ENCODE results near the gene CPEB4.
A peak's percentile ranks its signal among the peaks of the same experiment; 100 is the strongest.

CPEB4 gene

DNA sequence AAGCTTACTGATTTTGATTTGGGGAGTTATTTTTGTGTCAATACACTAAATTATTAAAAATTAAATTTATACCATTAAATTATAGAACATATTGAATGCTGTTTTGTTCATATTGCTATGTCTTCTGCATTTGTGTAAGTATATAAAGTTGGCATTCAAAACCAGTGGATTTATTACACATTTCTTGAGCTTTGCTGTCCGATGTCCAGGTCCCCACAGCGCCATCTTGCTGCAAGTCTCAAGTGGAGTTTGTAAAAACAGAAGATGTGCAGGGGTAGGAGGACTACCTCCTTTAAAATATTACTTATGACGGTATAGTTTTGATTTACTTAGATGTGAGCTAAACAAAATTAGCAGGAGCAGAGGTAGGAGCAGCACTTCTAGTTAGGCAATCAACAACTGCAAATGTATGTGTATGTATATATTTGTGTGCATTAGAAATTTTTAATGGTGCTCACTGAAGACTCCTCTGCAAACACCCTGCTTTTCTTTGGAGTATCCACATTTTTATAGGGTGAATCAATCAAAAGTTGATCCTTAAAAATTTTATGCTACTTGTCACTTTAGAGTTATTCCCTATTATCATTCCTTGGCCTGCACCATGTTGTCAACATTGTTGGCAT lies 37.4 kb downstream of the CPEB4 start:
- peak overlapping the region in 2 of 21 experiments; percentile 25 to 31 for H3K27ac ChIP-seq

DNA sequence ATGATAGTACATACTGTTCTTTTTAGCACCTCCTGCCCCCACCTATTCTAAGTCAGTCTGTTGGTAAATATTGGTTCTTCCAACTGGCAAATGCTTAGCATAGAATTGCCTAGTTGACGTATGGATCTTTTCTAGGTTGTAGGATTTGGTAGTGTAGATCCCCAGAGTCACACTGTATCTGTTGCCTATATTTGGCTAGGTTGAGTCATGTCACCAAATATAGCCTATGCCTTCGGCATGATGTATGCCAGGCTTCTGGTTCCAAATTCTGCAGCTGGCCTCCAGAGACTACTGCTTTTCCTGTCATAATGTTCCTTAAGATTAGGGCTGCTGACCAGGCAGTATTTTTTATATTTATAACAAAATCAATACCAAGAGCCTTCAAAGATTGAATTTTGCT lies 38.2 kb downstream of the CPEB4 start:
- Histone ChIP-seq H3K27ac (peak overlapping the region in 1 of 21 experiments; percentile 14), H3K4me3 (no peak overlapping the region)

More for the DNA sequence above, 37.4 kb downstream of the CPEB4 start:
- no peak overlapping the region for H3K4me3 ChIP-seq

DNA sequence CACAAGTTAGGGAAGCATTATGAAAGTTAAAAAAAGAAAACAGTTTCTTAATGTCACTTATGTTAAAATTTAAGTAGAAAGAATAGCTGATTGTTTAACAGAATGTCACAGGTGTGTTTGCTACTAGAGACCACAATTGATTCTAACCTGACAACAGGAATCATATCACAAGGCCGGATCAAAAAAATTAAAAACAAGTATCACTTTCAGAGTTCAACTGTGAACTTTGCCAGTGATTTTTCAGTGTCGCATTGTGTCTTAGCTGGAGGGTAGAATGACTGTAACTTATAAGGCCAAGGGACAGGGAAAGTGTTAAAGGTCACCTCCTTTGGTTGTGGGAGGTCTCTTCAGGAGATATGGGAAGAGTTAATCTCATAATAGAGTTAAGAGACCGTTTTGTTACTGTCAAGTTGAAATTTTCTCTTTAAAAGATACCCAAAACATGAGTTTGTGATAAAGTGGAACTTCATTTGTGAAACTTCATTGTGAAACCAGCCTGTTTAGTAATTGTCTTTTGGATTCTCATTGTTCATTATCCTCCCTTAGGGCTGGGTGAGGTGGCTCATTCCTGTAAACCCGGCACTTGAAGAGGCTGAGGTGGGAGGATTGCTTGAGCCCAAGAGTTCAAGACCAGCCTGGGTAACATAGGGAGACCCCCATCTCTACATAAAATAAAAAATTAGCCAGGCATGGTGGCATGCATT lies 40.9 kb downstream of the CPEB4 start:
- Histone ChIP-seq H3K4me3 (no peak overlapping the region), H3K27ac (peak overlapping the region in 1 of 21 experiments; percentile 47)

DNA sequence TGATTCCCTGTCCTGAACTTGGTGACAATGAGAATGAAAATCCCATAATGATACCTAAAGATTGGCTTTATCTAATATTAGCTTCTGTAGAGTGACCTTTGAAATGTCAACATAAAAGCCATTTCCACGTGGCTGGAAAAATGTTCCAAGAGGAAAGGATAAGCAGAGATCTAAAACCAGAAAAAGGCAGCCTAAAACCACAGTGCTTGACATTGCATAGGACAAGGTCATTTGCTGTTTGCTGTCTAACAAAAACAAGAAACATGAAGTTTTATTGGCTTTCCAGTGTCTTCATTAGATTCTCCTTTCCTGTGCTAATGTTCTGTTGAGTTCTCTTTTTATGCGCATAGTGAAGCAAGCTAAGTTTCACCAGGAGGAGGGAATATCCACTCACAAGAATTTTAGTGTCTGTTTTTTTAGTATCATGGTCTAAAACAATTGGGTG lies 44.6 kb downstream of the CPEB4 start:
- no peak overlapping the region for H3K4me3 ChIP-seq
- no peak overlapping the region for H3K27ac ChIP-seq

DNA sequence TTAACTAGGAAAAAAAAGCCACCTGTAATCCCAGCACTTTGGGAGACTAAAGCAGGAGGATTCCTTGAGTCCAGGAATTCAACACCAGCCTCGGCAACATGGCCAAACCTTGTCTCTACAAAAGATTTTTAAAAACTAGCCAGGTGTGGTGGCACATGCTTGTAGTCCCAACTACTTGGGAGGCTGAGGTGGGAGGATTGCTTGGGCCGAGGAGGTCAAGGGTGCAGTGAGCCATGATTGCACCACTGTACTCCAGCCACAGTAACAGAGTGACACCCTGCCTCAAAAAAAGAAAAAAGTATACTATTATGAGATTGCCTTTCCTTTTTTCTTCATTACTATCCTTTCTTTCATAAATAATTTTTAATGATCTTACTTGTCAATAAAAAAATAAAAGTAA lies 45.8 kb downstream of the CPEB4 start:
- no peak overlapping the region for H3K4me3 ChIP-seq
- H3K27ac ChIP-seq, result no peak overlapping the region

DNA sequence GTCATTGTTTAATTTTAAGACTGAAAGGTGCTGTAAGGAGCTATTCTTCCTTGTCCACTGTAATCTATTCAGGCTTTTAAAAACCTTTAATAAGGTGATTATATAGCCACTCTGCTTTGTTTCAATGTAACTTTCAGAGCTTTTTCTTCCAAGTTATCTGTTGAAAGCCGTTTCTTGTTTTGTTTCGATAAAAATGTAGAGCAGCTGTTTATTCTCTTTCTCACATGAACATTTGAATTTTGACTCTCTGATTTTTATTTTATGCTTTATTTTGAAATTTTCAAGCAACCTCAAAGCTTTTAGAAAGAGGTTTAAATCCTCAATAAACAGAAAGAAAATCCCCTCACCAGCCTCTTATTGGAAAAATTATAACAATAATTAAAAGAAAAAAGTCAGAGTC lies 47.2 kb downstream of the CPEB4 start:
- no peak overlapping the region for H3K27ac ChIP-seq
- no peak overlapping the region for H3K4me3 ChIP-seq

DNA sequence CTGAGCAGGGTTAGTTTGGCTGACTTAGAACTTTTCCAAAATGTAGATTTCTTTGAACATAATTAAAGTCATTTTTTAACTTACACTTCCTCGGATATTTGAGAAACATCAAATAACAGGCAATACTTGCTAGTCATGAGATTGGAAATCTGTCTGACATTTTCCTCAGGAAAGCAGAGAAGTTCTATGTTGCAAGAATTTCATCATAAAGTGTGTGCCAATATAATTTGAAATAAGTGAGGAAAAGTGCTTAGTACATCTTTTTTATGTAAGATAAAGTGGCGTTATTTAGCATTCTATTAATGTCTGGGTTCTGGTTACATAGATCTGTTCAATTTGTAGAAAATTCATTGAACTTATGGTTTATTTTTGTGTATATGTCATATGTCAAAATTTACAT lies 52.1 kb downstream of the CPEB4 start:
- Histone ChIP-seq H3K4me3 (no peak overlapping the region), H3K27ac (no peak overlapping the region)

DNA sequence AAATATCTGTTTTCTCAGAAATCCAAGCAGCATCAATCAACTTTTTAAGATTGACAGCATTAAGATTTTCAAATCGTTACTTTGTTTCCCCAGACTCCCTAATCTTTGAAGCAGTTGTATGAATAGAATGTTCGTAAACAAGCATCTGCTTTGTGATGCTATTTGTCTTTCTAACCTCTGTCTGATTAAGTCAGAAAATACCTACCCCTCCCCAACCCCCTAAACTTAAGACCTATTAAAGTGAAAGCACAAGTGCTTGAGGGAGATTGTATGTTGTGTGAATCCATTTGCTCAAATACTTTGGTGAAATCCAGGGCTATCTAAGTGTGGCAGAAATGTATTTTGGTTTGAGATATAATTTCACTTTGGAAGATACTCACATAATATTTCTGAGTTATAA lies 53.0 kb downstream of the CPEB4 start:
- H3K4me3 ChIP-seq, result no peak overlapping the region
- H3K27ac ChIP-seq, result peak overlapping the region in 2 of 21 experiments; percentile 11 to 14

DNA sequence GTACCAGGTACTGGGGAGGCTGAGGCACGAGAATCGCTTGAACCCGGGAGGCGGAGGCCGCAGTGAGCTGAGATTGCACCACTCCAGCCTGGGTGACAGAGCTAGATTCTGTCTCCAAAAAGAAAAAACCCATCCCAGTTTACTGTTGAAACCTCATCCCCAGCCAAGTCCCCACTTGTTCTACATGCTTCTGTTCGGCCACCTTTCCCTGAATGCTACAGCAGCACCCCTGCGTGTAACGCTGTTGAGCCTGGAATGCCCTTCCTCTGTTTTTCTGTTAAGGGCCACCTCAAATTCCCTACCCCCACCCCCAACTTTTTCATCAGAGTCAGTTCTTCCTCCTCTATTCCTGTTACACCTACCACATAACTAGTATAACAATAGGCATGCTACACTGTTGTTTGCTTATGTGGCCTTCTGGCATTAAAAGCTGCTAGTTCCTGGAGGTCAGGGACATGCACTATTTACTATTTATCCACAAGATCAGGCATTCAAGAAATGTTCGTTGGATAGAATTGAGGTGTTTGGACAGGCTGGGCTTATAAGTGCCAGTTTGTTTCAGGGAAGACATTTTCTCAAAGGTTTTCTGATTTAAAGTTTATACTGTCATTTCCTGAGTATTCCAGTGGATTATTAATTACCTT lies 53.7 kb downstream of the CPEB4 start:
- peak overlapping the region in 3 of 21 experiments; percentile 9 to 17 (median 11) for H3K27ac ChIP-seq
- no peak overlapping the region for H3K4me3 ChIP-seq

DNA sequence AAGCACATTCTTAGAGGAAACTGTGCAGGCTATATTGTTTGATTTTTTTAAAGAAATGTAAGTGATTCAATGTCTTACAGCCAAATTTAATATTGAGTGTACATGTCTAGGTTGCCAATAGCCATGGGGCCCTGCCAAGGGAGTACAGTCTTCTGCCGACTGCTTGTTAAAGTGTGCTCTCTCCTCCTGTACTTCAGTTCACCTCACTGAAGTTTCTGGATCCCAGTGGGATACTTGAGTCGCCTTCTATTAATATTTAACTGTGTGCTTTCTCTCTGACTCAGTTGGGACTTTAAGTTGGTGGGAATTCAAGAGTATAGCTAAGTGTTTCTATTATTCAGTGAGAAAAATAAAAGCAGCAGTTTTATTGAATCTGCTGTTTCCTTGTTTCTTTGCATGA lies 56.4 kb downstream of the CPEB4 start:
- Histone ChIP-seq H3K4me3 (no peak overlapping the region), H3K27ac (no peak overlapping the region)

DNA sequence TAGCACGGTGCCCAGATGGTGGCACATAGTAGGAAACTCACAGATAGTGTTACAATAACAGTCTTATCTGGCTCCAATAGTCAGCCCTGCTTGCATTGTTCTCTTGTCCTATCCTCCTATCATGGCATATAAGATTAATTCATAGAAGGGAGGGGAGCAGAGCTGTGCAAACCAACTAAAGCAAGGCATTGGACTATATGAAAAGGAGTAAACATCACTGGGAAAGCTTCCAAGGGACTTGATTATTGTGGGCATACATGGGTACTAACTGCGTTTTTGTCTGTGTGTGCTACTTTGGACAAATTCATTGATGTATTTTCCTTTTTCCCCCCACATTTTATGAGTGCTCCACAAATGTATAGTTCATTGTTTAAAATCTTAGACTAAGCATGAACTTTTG lies 57.0 kb downstream of the CPEB4 start:
- H3K27ac ChIP-seq, result no peak overlapping the region
- H3K4me3 ChIP-seq, result no peak overlapping the region

DNA sequence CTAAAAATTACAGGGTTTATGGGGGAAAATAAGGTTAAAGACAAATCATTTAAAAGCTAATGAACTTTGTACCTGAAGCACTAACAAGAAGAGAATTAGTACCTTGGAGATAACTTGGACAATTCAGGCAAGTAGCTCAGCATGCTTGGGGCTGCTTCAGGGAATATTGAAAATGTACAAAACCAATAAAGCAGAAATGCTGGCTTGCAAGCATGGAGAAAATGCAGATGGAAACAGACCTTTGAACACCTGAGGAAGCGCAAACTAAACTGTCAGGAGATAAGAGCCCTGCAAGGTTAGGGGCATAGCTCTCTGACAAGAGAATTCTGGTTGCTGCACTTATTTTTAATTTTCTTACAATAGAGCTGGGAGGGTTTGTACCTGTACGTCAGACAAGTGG lies 58.2 kb downstream of the CPEB4 start:
- no peak overlapping the region for H3K4me3 ChIP-seq
- no peak overlapping the region for H3K27ac ChIP-seq

DNA sequence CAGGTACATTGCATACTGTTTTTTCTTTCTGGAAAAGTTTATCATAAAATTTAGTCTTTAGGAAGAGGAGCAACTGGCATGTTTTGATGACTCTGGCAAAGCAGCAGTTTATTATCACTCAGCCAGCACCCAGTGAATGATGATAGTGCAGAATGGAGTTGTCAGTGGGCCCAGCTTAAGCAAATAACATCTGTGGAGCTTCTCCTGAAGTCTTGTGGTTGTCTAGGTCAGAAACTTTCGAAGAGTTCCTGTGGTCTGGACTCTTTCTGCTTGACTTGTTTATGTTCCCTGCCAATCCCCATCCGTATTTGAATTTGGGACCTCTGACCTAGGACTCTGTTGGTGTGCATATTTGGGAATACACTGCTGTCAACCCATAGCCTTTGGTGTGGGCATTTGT lies 62.7 kb downstream of the CPEB4 start:
- no peak overlapping the region for H3K4me3 ChIP-seq
- H3K27ac ChIP-seq, result no peak overlapping the region

DNA sequence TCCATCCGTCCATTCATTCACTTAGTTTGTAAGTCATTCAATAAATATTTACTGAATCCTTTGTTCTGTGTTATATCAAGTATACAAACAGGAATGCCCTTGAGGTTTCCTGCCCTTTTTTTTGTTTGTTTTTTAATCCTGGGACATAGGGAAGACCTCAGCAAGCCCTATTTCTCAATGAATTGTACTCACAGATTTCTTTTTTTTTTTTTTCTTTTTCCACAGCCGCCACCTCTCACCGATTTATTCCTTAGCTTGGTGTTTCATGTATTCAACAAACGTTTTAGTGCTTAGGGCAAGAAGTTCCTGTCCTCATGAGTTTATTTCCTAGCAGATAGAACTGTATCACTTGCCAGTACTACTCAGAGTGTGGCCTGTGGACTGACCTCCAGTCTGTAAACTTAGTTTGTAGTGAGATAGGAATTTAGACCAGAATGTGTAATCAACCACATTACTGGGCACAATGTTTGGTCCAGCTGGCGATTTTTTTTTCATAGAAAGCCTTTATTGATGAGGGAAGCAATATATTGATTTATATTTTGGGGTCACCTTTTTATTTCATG lies 65.5 kb downstream of the CPEB4 start:
- Histone ChIP-seq H3K4me3 (no peak overlapping the region), H3K27ac (no peak overlapping the region)

DNA sequence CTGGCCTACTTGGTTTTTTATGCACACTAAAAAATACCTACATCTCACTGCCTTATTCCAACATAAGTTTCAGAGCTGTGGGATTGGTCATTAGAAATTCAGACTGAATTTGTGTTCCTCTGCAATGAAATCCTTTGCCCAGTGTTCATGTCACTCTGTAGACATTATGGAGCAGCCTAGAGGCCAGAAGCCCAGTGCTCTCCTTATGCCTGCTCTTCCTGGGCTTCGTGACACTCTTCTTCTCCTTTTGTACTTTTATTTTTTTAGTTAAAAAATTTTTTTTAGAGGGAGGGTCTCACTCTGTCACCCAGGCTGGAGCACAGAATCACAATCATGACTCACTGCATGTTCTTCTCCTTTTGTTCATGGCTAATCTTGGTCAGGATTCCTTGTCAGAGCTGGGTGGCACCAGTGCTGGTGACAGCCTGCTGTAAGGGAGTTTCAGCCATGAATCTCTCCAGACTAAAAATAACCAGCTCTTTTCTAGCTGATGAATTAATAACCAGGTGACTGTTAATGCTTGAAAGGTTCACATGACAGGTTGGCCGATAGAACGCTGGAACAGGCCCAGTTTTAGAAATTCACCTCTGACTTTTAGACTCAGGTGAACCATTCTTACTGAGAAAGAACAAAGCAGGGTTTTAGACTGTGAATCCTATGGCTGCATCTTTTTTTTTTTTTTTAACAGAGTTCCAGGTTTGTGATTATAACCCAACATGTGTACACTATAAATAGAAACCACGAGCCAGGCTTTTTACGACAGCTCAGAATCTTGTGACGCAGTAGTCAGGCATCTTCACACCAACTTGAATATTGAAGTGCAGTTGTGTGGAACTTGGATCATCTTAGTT lies 66.7 kb downstream of the CPEB4 start:
- H3K27ac ChIP-seq, result peak overlapping the region in 3 of 21 experiments; percentile 3 to 50 (median 18)
- H3K4me3 ChIP-seq, result no peak overlapping the region

DNA sequence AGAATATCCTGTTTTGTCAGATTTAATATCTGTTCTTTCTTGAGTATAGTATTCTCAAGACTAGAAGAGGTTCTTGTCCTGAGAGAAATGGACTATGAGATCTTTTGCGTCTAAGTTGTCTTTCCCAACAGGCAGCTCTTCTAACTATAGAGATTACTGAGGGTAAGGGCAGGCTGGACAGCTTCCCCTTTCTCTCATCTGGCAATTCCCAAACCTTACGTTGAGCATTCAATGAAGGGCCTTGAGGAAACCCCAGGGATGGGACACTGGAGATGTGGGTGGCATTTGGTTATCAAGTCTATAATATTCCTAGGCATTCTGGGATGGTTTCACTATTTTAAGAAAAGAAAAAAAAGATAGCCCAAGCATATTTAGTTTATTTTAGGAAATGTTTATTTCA lies 72.8 kb downstream of the CPEB4 start:
- no peak overlapping the region for H3K4me3 ChIP-seq
- no peak overlapping the region for H3K27ac ChIP-seq

DNA sequence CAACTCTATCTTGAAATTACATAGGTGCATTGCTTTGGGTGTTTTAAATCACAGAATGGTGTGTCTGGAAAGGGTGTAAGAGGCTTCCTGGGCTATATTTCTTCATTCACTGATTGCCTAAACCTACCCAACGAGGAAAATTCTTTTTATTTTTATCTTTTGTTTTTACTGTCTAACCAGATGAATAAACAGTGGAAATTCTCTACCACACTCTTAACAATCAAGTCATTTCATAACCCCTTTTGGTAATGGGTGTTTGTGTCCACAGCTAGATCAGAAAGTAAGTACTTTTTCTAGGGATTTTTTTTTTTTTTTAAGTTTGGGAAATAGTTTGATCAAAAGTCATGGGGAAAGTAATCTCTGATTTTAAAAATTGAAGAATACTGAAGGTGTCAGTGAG lies 73.3 kb downstream of the CPEB4 start:
- no peak overlapping the region for H3K4me3 ChIP-seq
- no peak overlapping the region for H3K27ac ChIP-seq

DNA sequence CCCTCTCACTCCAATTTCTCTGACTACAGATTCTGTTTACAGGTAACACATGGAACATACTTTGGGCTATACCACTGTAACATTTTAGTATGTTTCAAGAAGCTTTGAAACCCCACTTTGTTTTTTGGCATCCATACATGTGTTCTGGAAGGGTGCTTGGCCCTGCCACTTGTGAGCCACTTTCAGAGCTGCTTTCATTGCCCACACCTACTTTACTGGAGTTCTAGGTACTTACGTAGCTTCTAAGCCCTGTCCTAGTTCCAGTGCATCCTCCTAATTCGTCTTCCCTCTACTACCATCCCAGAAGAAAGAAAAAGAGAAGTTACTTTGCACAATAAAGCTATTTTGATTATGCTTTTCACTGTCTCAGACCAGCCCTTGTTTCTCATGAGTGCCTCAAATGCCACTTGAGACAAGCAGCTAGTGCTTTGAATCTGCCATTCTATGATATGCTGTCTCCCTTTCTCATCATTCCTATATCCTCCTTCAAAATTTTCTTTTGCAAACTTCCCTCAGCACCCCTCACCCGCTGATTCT lies 74.4 kb downstream of the CPEB4 start:
- Histone ChIP-seq H3K27ac (peak overlapping the region in 3 of 21 experiments; percentile 20 to 65 (median 45)), H3K4me3 (no peak overlapping the region)

DNA sequence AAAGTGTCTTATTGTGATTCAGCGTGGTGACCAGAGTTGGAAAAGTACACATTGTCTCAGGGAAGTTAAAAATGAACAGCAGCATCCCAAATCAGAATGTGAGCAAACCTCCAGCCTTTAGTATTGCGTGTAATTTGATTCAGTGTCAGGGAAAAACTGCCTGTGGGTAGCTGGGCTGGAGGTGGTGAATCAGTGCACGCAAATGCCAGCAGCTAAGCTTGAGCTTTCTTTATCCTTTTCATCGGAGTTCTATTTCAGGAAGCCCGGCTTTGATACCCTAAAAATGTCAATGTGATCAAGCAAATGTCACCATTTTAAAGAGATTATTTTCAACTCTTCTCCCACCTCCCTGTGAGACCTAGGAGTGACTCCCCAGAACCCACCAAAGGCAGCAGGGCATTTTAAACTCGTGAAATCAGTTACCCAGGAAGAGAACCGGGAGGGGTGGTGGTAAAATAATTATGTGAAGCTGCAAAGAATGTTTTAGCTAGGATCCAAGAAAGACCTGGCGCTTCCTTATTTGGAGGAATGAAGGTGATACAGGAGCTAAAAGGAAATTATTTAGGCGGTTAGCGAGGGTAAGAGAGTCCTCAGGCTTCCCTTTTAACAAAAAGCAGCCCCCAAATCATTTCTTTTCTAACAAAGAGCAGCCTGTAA lies 75.2 kb downstream of the CPEB4 start:
- Histone ChIP-seq H3K27ac (peak overlapping the region in 17 of 21 experiments; percentile 14 to 76 (median 53)), H3K4me3 (peak overlapping the region; percentile 8 to 40 (median 22))

All from skin epidermis (tissue), 12 donors.